Dermis microvascular lymphatic vessel endothelial cell (primary cell): ENCODE measurements around the gene EXPH5. TPM values are rescaled to one million over a fixed set of nuclear protein-coding genes. Genes with fewer than 3 reads are reported as not detected.

Source experiments
- DNase-seq, 2 donors: peaks; one replicate each; pipeline versions ENCODE4 v3.0.0 to v3.0.0-alpha.2; 2010; ENCODE audit warnings: low read depth in 2 of 2
- total RNA-seq: library from RNA; depleted of rRNA; stranded (reverse); fragments of >200 nt; gene quantifications from 2 replicates; pipeline ENCODE4 v1.2.1, GENCODE V29; 2014

The EXPH5 gene
- total RNA-seq, 1 donor from 2014 or later = under 0.01 TPM

GRCh38 chr11:108568195-108568858 lies 25.2 kb downstream of the EXPH5 start:
- no peak for DNase-seq

DNA sequence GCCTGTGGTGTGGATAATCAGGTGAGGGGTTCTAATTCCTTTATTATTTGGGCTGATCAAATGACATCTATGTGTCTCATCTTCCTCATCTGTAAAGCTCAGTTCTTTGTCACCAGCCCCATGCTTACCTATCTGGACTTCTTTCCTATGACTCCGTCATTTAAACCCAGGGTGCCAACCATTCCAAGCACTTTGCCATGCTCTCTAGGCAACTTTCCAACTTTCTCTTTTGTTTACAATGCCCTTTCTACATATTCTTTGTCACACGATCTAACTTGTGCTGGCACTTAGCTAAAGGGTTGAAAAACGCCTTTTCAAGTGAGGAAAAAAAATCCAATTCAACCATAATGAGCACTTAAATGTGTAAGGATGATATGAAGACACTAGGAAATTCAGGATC lies 27.9 kb downstream of the EXPH5 start:
- DNase-seq = no peak

DNA sequence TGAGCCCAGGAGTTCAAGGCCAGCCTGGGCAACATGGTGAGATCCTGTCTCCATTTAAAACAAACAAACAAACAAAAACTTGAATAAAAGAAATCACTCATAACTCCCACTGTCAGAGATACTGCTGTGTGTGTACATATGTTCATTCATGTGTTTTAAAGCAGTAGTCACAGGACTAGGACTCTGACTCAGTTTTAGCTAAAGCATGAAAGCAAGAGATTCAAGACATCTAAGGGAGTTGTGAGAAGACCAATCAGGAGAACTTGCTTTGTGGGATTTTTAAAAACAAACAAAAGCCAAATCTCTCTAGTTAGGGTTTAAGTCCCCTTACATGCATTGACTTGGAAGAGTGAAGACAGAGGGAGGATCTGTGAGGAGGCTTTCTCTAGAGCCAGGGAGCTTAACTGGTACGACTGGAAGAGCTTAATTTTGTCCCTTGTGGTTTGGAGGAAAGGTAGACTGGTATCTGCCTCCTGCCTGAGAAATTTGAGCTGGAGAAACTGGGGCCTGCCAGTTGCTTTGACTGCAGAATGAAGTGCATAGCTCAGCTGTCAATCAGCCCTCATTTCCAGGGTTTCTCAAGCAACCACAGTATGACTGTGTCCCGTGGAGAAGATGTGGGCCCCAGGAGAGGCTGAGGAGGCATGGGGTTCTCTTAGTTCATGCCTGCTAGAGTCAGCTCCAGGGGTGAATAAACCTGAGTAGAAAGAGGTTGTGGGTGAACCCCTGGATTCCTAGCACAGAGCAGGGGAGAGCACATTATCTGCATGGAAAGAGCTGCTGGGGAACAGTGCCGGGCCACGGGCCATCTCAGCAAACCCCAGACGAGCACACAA lies 30.6 kb downstream of the EXPH5 start:
- no peak for DNase-seq

DNA sequence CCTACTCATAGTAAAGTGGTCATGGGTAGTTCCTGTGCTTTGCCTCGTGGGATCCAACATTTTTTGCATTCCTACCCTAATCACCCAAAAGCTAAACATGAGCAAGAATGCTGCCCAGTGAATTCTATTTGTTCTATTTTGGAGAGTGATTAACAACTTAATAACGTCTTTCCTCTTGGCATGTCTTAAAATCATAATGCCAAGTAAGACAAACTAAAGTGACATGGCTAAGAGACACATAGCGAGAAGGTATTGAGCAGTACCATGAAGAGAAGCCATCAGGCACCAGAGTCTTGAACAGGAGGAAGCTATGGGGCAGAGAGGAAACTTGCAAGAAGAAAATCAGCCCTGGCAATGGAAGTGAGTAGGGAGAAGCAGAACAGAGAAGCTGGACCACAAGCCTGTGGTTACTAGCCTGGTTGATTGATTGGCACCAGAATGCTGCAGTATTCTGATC lies 32.0 kb downstream of the EXPH5 start:
- DNase-seq = no peak

- no peak for DNase-seq
Observed at GRCh38 chr11:108559904-108560303, 33.7 kb downstream of the EXPH5 start.

GRCh38 chr11:108559340-108559739 lies 34.2 kb downstream of the EXPH5 start:
- no peak for DNase-seq

- no peak for DNase-seq
Observed at GRCh38 chr11:108558222-108558621, 35.3 kb downstream of the EXPH5 start.

GRCh38 chr11:108556019-108556418 lies 37.5 kb downstream of the EXPH5 start:
- no peak for DNase-seq

DNA sequence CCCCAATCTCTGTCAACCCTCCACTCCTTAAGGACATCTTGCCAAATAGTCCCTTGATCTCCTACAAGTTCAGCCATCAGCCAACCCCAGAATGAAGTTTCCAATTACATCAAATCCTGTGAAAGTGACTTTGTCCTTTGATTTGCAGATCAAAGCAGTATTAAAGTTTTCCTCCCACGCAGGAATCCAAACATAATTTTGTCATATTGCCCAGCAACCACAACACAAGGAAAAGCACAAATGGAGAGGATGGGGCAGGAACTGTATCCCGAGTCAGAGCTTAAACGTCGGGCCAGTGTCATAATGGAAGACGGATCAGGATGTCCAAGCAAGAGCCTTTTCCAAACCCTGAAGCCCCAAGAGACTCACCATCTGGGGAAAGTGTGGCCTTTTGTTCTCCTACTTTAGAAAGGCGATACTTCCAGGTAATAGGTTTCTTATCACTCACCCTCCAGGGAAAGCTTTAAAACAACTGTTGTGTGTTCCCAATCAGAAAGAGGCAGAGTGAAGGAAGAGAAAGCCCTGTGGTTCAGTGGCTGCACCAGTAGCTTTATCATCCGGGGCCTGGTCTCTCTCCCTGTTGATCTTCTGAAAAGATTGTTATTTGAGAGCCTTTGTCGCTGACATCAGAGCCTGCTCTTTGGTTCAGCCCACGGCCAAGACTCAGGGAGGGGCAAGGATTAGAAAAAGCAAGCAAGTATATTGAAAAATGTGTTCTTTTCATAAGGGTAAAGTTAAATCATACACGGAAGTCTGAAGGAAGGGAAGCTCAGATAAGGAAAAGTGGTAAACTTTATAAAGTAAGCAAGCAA lies 41.7 kb downstream of the EXPH5 start:
- no peak for DNase-seq

DNA sequence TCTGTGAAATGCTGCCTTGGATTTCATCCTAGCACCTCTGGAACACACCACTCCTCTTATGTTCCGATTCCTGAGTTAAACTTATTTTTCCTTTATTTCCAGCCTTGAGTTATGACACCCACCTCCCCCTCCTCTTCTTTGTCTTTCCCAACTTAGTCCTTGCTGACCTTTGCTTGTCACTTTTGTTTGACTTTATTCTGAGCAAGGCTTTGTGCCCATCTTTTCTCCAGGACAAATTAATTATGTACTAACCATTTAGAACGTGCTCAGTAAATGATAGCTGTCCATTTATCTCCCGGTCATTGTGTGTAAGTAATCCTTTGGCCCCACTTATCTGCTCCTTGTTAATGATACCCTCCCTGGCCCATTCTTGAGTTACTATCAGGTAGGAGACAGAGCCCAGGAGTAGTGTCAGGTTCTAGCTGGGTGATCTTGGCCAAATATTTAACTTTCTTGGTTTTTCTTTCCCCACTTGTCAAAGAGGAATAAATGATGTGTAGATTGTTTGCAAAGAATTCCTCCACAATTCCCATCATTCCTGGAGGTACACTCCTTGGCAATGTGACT lies 44.2 kb downstream of the EXPH5 start:
- DNase-seq = no peak

- DNase-seq = no peak
Observed at GRCh38 chr11:108545909-108546501, 47.6 kb downstream of the EXPH5 start.

DNA sequence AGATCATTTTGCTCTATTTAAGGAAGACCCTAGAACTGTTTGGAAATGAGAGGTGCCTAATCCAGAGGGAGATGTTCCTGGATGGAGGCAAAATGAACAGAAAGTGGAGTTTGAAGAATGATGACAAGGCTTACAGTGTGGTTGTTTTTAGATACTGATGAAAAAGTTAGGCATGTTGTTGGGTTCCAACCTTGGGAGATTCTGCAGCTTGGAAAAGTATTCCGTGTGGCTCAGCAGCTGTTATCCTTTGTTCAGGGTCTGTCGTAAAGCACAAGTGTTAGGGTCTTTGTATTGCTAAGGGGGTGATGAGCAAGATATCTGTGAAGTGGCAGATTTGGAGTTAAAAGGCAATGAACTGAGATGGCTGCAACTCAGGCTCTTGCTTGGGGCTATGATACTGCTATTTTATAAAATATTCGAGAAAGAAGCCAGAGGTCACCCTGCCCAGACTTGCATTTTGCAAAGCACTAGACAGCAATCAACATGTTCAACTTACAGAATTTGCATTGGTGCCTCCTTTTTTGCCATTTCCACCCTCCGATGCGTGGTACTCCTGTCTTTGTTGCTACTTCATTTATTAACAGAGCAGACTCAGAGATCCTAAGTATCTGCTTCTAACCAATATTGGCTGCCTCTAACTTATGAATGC lies 50.1 kb downstream of the EXPH5 start:
- DNase-seq = no peak

- DNase-seq = no peak
Observed at GRCh38 chr11:108541531-108541930, 52.0 kb downstream of the EXPH5 start.

DNA sequence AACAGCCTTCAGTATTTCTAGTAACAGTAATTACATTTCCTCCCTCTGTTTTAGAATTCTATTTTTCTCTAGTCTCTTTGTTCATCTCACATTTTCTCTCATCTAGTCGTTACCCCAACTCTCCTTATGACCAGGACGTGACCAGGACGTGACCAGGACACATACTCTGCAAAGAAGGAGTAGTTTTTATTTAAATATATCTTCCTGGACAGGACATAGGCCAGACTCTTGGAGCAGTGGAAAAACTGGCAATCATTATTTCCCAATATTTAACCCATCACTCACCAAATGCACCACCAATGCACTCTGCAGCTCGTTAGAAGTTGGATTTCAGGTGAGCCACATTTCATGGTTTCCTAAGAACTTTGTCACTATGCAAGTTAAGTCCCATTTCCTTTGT lies 55.1 kb downstream of the EXPH5 start:
- no peak for DNase-seq

DNA sequence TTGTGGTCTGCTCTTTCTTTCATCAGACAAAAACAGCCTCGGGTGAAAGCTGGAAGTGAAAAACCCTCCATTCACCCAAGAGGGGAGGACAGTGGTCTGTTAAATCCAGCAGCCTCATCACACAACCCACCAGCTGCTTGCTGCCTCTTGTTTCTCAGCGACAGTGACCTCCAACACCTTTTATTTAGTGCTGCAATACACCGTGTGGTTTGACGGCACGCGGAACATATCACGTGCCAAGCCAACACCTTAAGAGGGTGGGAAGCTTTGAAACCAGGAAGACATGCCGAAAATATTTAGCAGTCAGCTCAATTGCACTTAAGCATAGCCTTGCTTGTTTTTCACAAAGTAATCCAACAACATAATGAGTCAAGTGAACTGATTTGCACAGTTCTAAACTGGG lies 55.5 kb downstream of the EXPH5 start:
- DNase-seq = no peak

DNA sequence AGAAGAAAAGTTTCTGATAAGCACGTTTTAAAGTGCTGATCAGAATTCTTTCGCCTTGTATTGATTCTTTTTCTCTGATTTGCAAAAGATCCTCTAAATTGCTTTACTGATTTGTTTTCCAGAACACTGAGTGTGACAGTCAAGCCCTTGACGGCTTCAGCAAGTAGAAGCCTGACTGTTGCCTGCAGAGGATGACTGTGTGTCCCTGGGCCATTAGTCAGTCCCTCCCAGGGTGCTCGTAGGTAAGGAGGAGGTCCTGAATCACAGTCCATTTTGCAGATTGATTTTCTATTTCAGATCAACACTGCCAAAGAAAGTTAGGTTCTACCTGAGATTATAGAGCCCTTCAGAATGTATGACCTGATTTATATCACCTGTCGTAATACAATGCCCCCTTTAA lies 56.8 kb downstream of the EXPH5 start:
- no peak for DNase-seq

- no peak for DNase-seq
Observed at GRCh38 chr11:108535384-108535955, 58.1 kb downstream of the EXPH5 start.

- DNase-seq = no peak
Observed at GRCh38 chr11:108534274-108534882, 59.2 kb downstream of the EXPH5 start.

GRCh38 chr11:108530426-108530825 lies 63.1 kb downstream of the EXPH5 start:
- DNase-seq = no peak

- DNase-seq = no peak
Observed at GRCh38 chr11:108527382-108527781, 66.2 kb downstream of the EXPH5 start.
